Activated CD4-positive, alpha-beta memory T cell treated with anti-CD3 and anti-CD28 coated beads for 36 hours (primary cell): ENCODE measurements around the gene RSU1. TPM values are rescaled to one million over a fixed set of nuclear protein-coding genes. Genes with fewer than 3 reads are reported as not detected.
A peak's percentile ranks its signal among the peaks of the same experiment; 100 is the strongest.

Source experiments
- CTCF ChIA-PET: fragments of 350-600 bp; sonication (Branson Sonifier 250); formaldehyde crosslinking; loops from one replicate; lab custom pipeline; 2021; ENCODE audit warnings: antibody characterized with exemption, inconsistent platforms; lab: Charles Lee
- POLR2A ChIA-PET: fragments of 350-600 bp; sonication (Branson Sonifier 250); formaldehyde crosslinking; loops from one replicate; lab custom pipeline; 2021; ENCODE audit warnings: antibody characterized with exemption; lab: Charles Lee
- DNase-seq: peaks from one replicate; pipeline ENCODE4 v3.0.0-alpha.2; 2020
- H3K27ac Mint-ChIP-seq: one replicate; pipeline ENCODE4 v1.8.0; 2021; ENCODE audit warnings: mixed read lengths
- H3K27me3 Mint-ChIP-seq: one replicate; pipeline ENCODE4 v1.8.0; 2021; ENCODE audit warnings: mixed read lengths
- H3K36me3 Mint-ChIP-seq: one replicate; pipeline ENCODE4 v1.8.0; 2021; ENCODE audit warnings: mixed read lengths
- H3K4me1 Mint-ChIP-seq: one replicate; pipeline ENCODE4 v1.8.0; 2021; ENCODE audit warnings: low read depth, mixed read lengths
- H3K4me3 Mint-ChIP-seq: one replicate; pipeline ENCODE4 v1.8.0; 2021; ENCODE audit warnings: mild to moderate bottlenecking, mixed read lengths
- H3K9me3 Mint-ChIP-seq: one replicate; pipeline ENCODE4 v1.8.0; 2021; ENCODE audit warnings: mixed read lengths
- intact Hi-C: fragments of 100-400 bp; cut with micrococcal nuclease; formaldehyde crosslinking; loops from one replicate; pipeline ENCODE4 v1.15.1; 2023
- total RNA-seq, 2 experiments: library from RNA; stranded (reverse); gene quantifications; one replicate each; pipeline ENCODE4 v1.2.3, GENCODE V29; 2021

Gene RSU1
- total RNA-seq, 2 experiments from 2014 or later = 60.6 to 61.9 TPM

DNA sequence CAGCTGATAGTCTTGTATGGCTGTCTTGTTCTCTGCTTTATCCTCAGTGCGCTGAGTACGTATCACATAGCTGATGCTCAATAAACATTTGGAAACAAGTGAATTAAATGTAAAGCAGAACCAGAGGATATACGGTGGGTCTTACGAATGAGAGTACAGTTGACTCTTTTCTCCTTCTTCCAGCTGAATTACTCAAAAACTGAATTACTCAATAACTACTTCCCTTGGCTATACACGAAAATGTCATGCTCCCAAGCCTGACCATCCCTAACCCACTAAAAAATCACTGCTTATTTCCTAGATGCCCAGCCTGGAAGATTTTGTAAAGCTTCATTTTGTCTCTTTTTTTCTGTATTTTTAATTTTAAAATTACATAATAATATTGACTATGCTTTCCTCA is 3.2 kb upstream of the RSU1 start:
- no peak for DNase-seq
- H3K4me3 Mint-ChIP-seq = no peak overlapping the region
- H3K36me3 Mint-ChIP-seq = peaks cover 25% of the 10 kb centered on the region
- H3K9me3 Mint-ChIP-seq = peaks cover 16% of the 10 kb centered on the region
- intact Hi-C loops = no loop called here
- ChIA-PET CTCF (interaction anchor here (0.9 to 1.2 kb wide), 2 partner anchors 11 to 23 kb away, joined by 3 to 4 read pairs; no protein-coding TSS in a partner anchor), POLR2A (no interaction called here)
- H3K27ac Mint-ChIP-seq = no peak overlapping the region
- peaks cover 16% of the 10 kb centered on the region for H3K4me1 Mint-ChIP-seq
- peaks cover 1% of the 10 kb centered on the region for H3K27me3 Mint-ChIP-seq

DNA sequence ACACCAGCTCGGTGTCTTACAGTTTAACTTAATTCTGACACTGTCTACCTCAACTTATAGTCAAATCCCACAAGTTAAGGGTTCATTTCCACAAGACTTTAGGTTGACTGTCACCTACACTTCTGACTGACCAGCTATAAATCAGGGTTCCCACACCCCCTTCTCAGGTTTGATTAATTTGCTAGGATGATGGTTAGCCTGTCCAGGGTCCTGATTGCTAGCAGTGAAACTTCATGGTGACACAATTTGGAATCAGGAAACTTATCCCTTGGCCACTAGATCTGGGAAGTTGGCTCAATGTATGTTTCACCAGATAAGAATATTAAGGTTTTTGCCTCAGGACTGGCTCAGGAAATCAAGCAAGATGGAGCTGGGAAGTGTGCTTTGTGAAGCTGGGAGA is 2.8 kb upstream of the RSU1 start:
- H3K9me3 Mint-ChIP-seq = peaks cover 16% of the 10 kb centered on the region
- no peak overlapping the region for H3K4me3 Mint-ChIP-seq
- H3K36me3 Mint-ChIP-seq = peaks cover 25% of the 10 kb centered on the region
- POLR2A ChIA-PET = no interaction called here
- no peak overlapping the region for H3K27ac Mint-ChIP-seq
- intact Hi-C loops = no loop called here
- DNase-seq = no peak
- CTCF ChIA-PET = interaction anchor here (0.9 to 1.3 kb wide), 3 partner anchors 8 to 23 kb away, joined by 3 to 4 read pairs (median 4); no protein-coding TSS in a partner anchor
- H3K27me3 Mint-ChIP-seq = peaks cover 1% of the 10 kb centered on the region
- H3K4me1 Mint-ChIP-seq = peaks cover 20% of the 10 kb centered on the region

DNA sequence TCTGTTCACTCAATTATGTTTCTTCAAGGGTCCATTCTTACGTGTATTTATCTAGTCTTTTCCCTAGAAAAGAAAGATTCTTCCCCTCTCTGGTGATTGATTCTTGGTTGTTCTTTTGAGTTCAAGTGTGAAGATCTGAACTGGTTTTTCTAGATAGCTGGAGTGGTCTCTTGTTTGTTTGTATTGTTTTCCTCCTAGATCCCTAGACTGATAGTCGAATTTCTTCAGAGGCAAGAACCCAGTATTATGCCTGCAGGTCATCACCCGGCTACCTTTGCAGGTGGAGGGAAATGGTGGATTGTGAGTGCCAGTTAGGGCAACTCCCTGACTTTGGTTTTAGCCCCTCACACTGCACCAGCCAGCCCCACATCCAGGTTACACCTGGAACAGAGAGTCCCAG is 2.2 kb upstream of the RSU1 start:
- ChIA-PET POLR2A (no interaction called here), CTCF (interaction anchor here (1.2 to 1.3 kb wide), 2 partner anchors 8 to 10 kb away, joined by 4 read pairs; no protein-coding TSS in a partner anchor)
- no peak overlapping the region for H3K4me3 Mint-ChIP-seq
- peaks cover 27% of the 10 kb centered on the region for H3K36me3 Mint-ChIP-seq
- H3K4me1 Mint-ChIP-seq = peaks cover 26% of the 10 kb centered on the region
- no peak for DNase-seq
- intact Hi-C loops = loop anchor here (5.0 kb wide), 2 partner anchors 208 to 608 kb away; no protein-coding TSS in a partner anchor
- H3K9me3 Mint-ChIP-seq = peaks cover 16% of the 10 kb centered on the region
- peaks cover 1% of the 10 kb centered on the region for H3K27me3 Mint-ChIP-seq
- H3K27ac Mint-ChIP-seq = no peak overlapping the region

DNA sequence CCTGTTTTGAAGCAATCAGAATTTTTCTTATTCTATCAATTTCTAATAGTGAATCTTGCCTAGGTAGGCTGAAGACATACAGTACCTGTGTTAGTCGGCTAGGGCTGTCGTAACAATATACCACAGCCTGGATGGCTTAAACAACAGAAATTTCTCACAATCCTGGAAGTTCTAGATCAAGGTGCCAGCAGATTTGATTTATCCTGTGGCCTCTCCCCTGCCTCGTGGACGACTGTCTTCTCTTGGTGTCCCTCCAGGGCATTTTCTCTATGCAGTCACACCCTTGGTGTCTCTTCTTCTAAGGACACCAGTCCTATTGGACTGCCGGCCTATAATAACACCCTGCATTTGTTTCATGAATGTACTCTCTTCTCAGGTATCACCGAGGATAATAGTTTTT is 1.8 kb upstream of the RSU1 start:
- Mint-ChIP-seq H3K36me3 (peaks cover 27% of the 10 kb centered on the region), H3K9me3 (peaks cover 16% of the 10 kb centered on the region), H3K27me3 (peaks cover 1% of the 10 kb centered on the region), H3K4me3 (no peak overlapping the region), H3K4me1 (peaks cover 26% of the 10 kb centered on the region), H3K27ac (no peak overlapping the region)
- ChIA-PET POLR2A (no interaction called here), CTCF (interaction anchor here (1.3 kb wide), 1 partner anchor 9 kb away, joined by 4 read pairs; no protein-coding TSS in a partner anchor)
- DNase-seq = no peak
- intact Hi-C loops = loop anchor here (5.0 kb wide), 2 partner anchors 208 to 608 kb away; no protein-coding TSS in a partner anchor

DNA sequence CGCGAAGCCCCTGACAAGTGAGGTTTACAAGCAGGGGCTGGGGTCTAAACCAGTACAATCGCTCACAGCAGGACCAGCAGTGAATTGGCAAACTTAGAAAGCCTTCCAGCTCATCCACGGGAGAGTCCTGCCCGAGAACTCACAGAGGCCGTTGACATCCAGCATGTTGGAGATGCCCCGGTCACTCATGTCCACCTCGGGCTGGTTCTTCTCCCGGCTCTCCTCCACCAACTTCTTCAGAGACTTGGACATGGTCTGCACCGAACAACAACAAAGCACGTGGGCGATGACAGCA is 447 bp downstream of the RSU1 start:
- POLR2A ChIA-PET = interaction anchor here (0.7 to 1.8 kb wide), 2 partner anchors 37 to 379 kb away, joined by 3 to 5 read pairs; no protein-coding TSS in a partner anchor
- H3K27me3 Mint-ChIP-seq = peaks cover 1% of the 10 kb centered on the region
- CTCF ChIA-PET = interaction anchor here (0.6 to 1.5 kb wide), 8 partner anchors 11 to 441 kb away, joined by 3 to 10 read pairs (median 4); no protein-coding TSS in a partner anchor
- H3K36me3 Mint-ChIP-seq = peaks cover 13% of the 10 kb centered on the region
- peak overlapping the region; percentile 90 for H3K27ac Mint-ChIP-seq
- no peak for DNase-seq
- intact Hi-C loops = loop anchor here (1.0 to 5.0 kb wide), 12 partner anchors 29 to 1834 kb away; partner anchors contain the start of genes MINDY3, NMT2, NSUN6 and PTER
- peak overlapping the region; percentile 91 for H3K4me3 Mint-ChIP-seq
- peaks cover 29% of the 10 kb centered on the region for H3K4me1 Mint-ChIP-seq
- H3K9me3 Mint-ChIP-seq = peaks cover 4% of the 10 kb centered on the region

DNA sequence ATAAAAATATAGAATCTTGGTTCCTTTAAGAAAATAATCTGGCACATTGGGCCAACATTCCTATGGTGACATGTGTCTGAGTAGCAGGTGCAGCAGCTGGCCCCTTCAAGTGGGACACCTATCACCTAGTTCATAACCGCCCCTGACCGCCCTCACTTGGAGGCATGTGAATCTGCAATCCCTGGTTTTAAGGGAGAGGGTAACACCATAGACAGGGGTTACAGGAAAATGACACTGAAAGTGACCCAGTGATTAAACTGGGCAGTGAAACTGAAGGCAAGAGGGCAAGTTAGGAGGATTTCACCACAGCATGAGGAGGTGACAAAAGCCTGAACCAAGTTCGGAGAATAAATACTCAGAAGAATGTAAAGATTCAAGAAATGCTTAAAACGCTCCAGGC is 1.1 kb downstream of the RSU1 start:
- CTCF ChIA-PET = interaction anchor here (1.4 kb wide), 1 partner anchor 414 kb away, joined by 4 read pairs; no protein-coding TSS in a partner anchor
- POLR2A ChIA-PET = interaction anchor here (1.8 kb wide), 1 partner anchor 37 kb away, joined by 5 read pairs; no protein-coding TSS in a partner anchor
- peaks cover 1% of the 10 kb centered on the region for H3K27me3 Mint-ChIP-seq

DNA sequence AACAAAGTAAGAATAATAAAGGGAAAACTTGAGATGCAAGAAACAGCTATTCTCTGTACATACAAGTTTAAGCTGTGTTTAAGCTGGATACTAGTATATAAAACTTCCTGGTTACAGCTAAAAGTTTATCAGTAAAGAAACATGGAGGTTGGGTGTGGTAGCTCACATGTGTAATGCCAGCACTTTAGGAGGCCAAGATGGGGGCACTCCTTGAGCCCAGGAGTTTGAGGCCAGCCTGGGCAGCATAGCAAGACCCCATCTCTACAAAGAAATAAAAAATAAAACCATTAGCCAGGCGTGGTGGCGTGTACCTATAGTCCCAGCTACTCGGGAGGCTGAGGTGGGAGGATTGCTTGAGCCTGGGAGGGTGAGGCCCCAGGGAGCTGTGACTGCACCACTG is 3.2 kb downstream of the RSU1 start:
- intact Hi-C loops = no loop called here
- POLR2A ChIA-PET = no interaction called here
- peaks cover 13% of the 10 kb centered on the region for H3K36me3 Mint-ChIP-seq
- H3K4me1 Mint-ChIP-seq = peaks cover 38% of the 10 kb centered on the region
- no peak overlapping the region for H3K27ac Mint-ChIP-seq
- CTCF ChIA-PET = interaction anchor here (0.6 to 4.3 kb wide), 3 partner anchors 11 to 911 kb away, joined by 3 to 15 read pairs (median 3); no protein-coding TSS in a partner anchor
- no peak overlapping the region for H3K4me3 Mint-ChIP-seq
- H3K27me3 Mint-ChIP-seq = peaks cover 1% of the 10 kb centered on the region
- no peak for DNase-seq
- no peaks in the 10 kb centered on the region for H3K9me3 Mint-ChIP-seq

More for the DNA sequence above, 1.1 kb downstream of the RSU1 start:
- Mint-ChIP-seq H3K36me3 (peaks cover 13% of the 10 kb centered on the region), H3K9me3 (no peaks in the 10 kb centered on the region), H3K4me3 (peak overlapping the region; percentile 91), H3K27ac (peak overlapping the region; percentile 29), H3K4me1 (peaks cover 31% of the 10 kb centered on the region)
- DNase-seq = no peak
- intact Hi-C loops = loop anchor here (2.0 to 5.0 kb wide), 3 partner anchors 211 to 1835 kb away; partner anchors contain the start of gene NSUN6

DNA sequence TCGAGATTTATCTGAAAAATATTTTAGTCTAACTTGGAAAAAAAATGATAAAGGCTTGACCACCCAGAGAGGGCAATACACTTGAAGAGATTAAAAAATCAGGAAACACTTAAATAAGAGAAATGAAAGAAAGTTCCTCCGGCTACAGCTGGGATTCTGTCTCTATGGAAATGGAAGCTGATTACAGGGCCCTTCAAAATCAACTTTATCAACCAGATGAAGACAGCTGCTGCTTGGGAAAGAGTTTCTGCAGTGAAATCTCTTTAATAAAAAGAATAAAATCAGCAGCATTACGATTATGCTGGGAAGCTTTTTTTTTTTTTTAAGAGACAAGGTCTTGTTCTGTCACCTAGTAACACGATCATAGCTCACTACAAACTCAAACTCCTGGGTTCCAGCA is 4.5 kb downstream of the RSU1 start:
- H3K4me3 Mint-ChIP-seq = no peak overlapping the region
- H3K36me3 Mint-ChIP-seq = peaks cover 13% of the 10 kb centered on the region
- H3K9me3 Mint-ChIP-seq = no peaks in the 10 kb centered on the region
- H3K27me3 Mint-ChIP-seq = peaks cover 1% of the 10 kb centered on the region
- intact Hi-C loops = no loop called here
- no peak overlapping the region for H3K27ac Mint-ChIP-seq
- ChIA-PET CTCF (interaction anchor here (0.8 to 4.3 kb wide), 3 partner anchors 13 to 910 kb away, joined by 3 to 15 read pairs (median 3); no protein-coding TSS in a partner anchor), POLR2A (no interaction called here)
- peaks cover 33% of the 10 kb centered on the region for H3K4me1 Mint-ChIP-seq
- DNase-seq = no peak

DNA sequence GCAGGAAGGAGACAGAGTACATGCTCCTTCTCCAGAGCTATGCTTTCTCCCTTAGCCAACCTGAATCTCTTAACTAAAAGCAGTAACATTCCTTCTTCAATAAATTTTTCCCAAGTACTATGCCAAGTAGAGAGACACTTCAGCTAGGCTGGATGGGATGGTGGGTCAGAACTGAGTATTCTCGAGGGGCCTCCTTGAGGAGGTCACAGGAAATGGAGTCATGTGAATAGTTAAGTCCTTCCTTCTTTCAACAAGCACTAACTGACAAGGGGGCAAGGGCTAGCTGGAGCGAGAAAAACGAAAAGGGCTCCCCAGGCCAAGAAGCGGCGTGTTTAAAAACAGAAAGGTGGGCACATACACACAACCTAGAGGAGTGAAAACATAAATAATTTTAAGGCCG is 5.5 kb downstream of the RSU1 start:
- peaks cover 12% of the 10 kb centered on the region for H3K36me3 Mint-ChIP-seq
- no peak overlapping the region for H3K4me3 Mint-ChIP-seq
- H3K4me1 Mint-ChIP-seq = peaks cover 33% of the 10 kb centered on the region
- ChIA-PET POLR2A (no interaction called here), CTCF (interaction anchor here (1.0 to 4.3 kb wide), 2 partner anchors 34 to 909 kb away, joined by 3 to 15 read pairs; no protein-coding TSS in a partner anchor)
- no peak overlapping the region for H3K27ac Mint-ChIP-seq
- intact Hi-C loops = no loop called here
- H3K9me3 Mint-ChIP-seq = no peaks in the 10 kb centered on the region
- H3K27me3 Mint-ChIP-seq = no peaks in the 10 kb centered on the region
- DNase-seq = no peak

DNA sequence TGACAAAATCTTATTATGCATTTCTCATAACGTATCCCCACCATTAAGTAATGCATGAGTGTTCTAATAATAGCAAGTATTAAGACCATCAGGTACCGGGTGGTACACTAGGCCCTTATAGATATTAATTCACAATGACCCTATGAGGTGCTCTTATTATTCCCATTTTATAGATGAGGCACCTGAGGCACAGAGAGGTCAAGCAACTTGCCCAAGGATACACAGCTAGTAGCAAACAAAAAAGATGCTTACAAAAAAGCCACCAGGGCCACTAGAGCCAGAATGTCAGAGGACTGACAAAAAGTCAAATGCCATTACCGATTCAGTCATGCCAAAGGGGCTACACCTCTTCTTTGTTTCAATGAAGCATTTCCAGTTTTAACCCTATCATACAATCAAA is 5.9 kb downstream of the RSU1 start:
- Mint-ChIP-seq H3K4me1 (peaks cover 32% of the 10 kb centered on the region), H3K27me3 (no peaks in the 10 kb centered on the region), H3K9me3 (no peaks in the 10 kb centered on the region), H3K36me3 (peaks cover 12% of the 10 kb centered on the region), H3K27ac (no peak overlapping the region), H3K4me3 (no peak overlapping the region)
- ChIA-PET CTCF (interaction anchor here (1.0 to 4.3 kb wide), 2 partner anchors 34 to 908 kb away, joined by 3 to 15 read pairs; no protein-coding TSS in a partner anchor), POLR2A (no interaction called here)
- intact Hi-C loops = no loop called here
- no peak for DNase-seq

DNA sequence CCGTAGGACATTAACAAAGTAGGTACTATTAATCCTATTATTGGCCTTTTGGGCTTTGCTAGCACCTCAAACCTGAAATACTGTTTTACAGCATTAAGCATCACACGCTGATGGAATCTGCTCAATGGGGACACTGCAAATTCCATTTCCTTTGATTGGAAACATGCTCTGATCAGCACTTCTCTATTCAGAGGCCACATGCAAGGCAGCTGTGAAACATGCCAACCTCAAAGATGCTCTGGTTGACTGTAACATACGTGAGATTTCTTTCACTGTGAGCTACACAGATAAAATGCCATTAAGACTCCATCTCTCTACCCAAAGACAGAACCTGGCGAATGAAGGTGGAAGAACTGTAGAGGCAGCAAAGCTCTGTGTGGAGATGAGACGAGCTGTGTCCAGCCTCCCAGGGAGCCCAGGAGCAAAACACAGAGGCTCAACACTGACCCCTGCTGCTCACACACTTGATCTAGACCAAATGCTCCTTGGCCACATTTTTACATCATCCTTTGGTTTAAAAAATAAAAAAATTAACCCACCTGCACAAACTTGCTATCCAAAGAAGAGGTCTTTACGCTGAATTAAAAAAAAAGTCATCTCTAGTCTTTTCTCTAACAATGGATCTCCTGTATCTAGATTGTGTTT is 8.0 kb downstream of the RSU1 start:
- peaks cover 13% of the 10 kb centered on the region for H3K4me1 Mint-ChIP-seq
- no peaks in the 10 kb centered on the region for H3K9me3 Mint-ChIP-seq

DNA sequence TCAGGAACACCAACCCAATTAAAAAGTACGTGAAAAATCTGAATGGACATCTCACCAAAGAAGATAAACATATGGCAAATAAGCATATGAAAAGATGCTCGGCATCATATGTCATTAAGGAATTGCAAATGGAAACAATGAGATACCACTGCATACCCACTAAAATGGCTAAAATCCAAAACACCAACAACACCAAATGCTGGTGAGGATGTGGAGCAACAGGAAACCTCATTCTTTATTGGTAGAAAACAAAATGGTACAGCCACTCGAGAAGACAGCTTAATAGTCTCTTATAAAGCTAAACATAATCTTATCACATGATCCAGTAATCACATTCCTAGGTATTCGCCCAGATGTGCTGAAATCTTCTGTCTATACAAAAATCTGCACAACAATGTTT is 13.1 kb downstream of the RSU1 start:
- CTCF ChIA-PET = no interaction called here
- DNase-seq = no peak
- Mint-ChIP-seq H3K27ac (no peak overlapping the region), H3K4me3 (no peak overlapping the region), H3K36me3 (peaks cover 11% of the 10 kb centered on the region), H3K9me3 (no peaks in the 10 kb centered on the region), H3K4me1 (peaks cover 28% of the 10 kb centered on the region), H3K27me3 (no peaks in the 10 kb centered on the region)
- intact Hi-C loops = no loop called here
- POLR2A ChIA-PET = no interaction called here

More for the DNA sequence above, 8.0 kb downstream of the RSU1 start:
- DNase-seq = peak; percentile 79
- CTCF ChIA-PET = interaction anchor here (0.7 to 1.8 kb wide), 8 partner anchors 8 to 906 kb away, joined by 3 to 19 read pairs (median 4); partner anchors contain the start of gene RSU1
- intact Hi-C loops = loop anchor here (1.0 to 2.0 kb wide), 2 partner anchors 30 to 907 kb away; no protein-coding TSS in a partner anchor
- Mint-ChIP-seq H3K27me3 (no peaks in the 10 kb centered on the region), H3K36me3 (peaks cover 10% of the 10 kb centered on the region), H3K4me3 (no peak overlapping the region), H3K27ac (no peak overlapping the region)
- POLR2A ChIA-PET = interaction anchor here (1.6 kb wide), 1 partner anchor 8 kb away, joined by 4 read pairs; the partner anchor contains the start of gene RSU1
